MM.1S (cell line): ENCODE data around the gene ACIN1.

Source experiments
- CTCF ChIP-seq: fragments of 300-600 bp; sonication (generic); IDR thresholded peaks from 2 replicates; pipeline ENCODE4 v1.5.1; 2016; ENCODE audit warnings: antibody characterized with exemption, low read length, mixed read lengths
- EZH2 ChIP-seq: fragments of 300-600 bp; sonication (generic); optimal IDR thresholded peaks from 2 replicates; pipeline ENCODE3; 2017; ENCODE audit warnings: low read depth, mild to moderate bottlenecking, antibody characterized with exemption, low read length, mixed read lengths
- EZH2phosphoT487 ChIP-seq: fragments of 300-600 bp; sonication (generic); IDR thresholded peaks from 2 replicates; pipeline ENCODE4 v1.6.1; 2018; ENCODE audit warnings: antibody characterized with exemption, low read length

- TF ChIP-seq CTCF (no peak), EZH2 (no peak), EZH2phosphoT487 (no peak)
These were observed 43.0 kb upstream of the ACIN1 start for GRCh38 chr14:23137813-23138535.
